ENCODE data around the gene MDC1. TPM values are rescaled to one million over a fixed set of nuclear protein-coding genes. Genes with fewer than 3 reads are reported as not detected.

MDC1 gene
- total RNA-seq, 2 donors from 2014 or later = 11.4 to 18.1 TPM

DNA sequence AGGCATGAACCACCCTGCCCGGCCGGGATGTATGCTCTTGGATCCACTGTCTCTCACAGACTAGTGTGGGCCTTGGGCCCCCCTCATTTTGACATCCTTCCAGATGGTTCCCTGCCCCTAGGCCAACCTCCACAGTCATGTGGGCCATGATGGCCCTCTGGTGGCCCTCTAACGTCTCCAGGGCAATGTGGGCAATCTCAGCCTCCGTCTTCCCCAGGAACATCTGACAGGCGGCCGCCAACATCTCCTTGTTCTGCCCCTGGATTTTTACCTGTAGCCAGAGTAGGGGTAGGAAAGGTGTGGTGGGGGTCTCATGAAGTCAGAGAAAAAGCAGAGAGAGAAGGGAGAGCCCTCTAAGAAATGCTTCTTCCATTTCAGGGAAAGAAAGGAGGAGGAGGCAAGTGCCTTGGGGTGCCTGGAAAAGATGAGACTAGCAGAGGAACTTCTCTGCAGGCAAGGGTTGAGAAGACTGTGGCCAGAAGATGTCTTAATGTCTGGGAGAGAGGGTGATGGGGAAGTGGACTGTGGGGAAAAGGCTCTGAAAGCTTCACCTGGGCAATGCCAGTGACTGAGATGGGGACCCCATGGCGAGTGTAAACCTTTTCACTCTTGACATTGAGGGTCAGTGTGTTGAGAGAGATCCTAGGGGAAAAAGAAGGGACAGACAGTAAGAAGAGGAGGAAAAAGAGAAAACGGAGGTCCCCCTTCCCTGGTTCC, 24.1 kb upstream of the MDC1 start:
- Histone ChIP-seq H3K27ac (peak overlapping the region in 3 of 4 donors; percentile 89 to 96 (median 93)), H3K36me3 (replicated peaks in 1 of 2; ENCODE audit: insufficient read depth in 1 of 2, low read depth in 2 of 2) (peaks cover 4% of the 10 kb centered on the region in 2 donors), H3K27me3 (no peaks in the 10 kb centered on the region), H3K4me3 (no peak overlapping the region), H3K9me3 (no peaks in the 10 kb centered on the region), H3K4me1 (peaks cover 50% of the 10 kb centered on the region)
- intact Hi-C loops (cut with DNase I) = no loop called here
- DNase-seq (no peak), ATAC-seq (no peak)
- WGBS, 2 donors = 68 to 69% methylated on average over 8 of the region's 8 CpGs
- TF ChIP-seq, protein P1, sequence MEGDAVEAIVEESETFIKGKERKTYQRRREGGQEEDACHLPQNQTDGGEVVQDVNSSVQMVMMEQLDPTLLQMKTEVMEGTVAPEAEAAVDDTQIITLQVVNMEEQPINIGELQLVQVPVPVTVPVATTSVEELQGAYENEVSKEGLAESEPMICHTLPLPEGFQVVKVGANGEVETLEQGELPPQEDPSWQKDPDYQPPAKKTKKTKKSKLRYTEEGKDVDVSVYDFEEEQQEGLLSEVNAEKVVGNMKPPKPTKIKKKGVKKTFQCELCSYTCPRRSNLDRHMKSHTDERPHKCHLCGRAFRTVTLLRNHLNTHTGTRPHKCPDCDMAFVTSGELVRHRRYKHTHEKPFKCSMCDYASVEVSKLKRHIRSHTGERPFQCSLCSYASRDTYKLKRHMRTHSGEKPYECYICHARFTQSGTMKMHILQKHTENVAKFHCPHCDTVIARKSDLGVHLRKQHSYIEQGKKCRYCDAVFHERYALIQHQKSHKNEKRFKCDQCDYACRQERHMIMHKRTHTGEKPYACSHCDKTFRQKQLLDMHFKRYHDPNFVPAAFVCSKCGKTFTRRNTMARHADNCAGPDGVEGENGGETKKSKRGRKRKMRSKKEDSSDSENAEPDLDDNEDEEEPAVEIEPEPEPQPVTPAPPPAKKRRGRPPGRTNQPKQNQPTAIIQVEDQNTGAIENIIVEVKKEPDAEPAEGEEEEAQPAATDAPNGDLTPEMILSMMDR (IDR thresholded peaks at IDR 0.05) = no peak
- TF ChIP-seq POLR2A (IDR thresholded peaks at IDR 0.05) = no peak

DNA sequence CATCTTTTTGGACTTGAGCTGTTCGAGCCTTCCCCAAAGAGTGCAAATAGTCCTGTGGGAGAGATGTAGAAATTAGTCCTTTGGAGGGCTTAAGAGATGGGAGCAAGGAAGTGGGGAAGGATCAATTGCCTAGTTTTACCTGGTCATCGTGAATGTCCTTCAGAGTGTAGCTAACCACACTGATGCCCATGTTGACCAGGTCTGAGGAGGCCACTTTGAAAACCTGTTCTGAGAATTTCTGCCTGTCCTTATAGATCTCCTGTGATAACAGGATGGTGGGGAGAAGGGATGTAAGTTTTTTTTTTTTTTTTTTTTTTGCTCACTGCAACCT, 23.4 kb upstream of the MDC1 start:
- WGBS, 2 donors = 78 to 85% methylated on average over 2 of the region's 2 CpGs
- intact Hi-C loops (cut with DNase I) = no loop called here
- Histone ChIP-seq H3K36me3 (replicated peaks in 1 of 2; ENCODE audit: insufficient read depth in 1 of 2, low read depth in 2 of 2) (peaks cover 4% of the 10 kb centered on the region in 2 donors), H3K27ac (peak overlapping the region in 2 of 4 donors; percentile 24 to 93), H3K27me3 (no peaks in the 10 kb centered on the region), H3K4me3 (no peak overlapping the region), H3K9me3 (no peaks in the 10 kb centered on the region), H3K4me1 (peaks cover 50% of the 10 kb centered on the region)
- no peak for DNase-seq
- TF ChIP-seq POLR2A (IDR thresholded peaks at IDR 0.05) = no peak
- TF ChIP-seq, protein P1 (IDR thresholded peaks at IDR 0.05) = no peak
- ATAC-seq = no peak

DNA sequence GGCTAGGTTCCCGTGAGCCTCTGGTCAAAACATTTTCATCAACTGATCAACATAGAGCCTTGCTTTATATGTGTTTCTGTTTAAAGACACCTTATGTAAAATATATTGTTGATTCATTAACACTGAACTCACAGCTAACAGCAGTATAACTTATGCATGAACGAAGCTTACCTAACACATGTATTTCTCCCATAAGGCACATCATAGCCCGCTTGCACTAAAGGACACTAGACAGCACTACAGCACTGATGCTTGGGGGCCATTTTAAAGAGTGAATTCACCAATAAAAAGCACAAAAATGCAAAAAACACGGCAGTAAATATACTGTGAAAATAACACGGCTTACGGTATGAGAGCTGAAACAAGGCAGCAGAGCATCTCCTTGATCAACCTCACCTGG, 21.5 kb upstream of the MDC1 start:
- Histone ChIP-seq H3K4me3 (no peak overlapping the region), H3K9me3 (no peaks in the 10 kb centered on the region), H3K4me1 (peaks cover 39% of the 10 kb centered on the region), H3K27ac (no peak overlapping the region), H3K27me3 (no peaks in the 10 kb centered on the region), H3K36me3 (replicated peaks in 1 of 2; ENCODE audit: insufficient read depth in 1 of 2, low read depth in 2 of 2) (peaks cover 4 to 9% of the 10 kb centered on the region in 2 donors)
- ATAC-seq = no peak
- intact Hi-C loops (cut with DNase I) = no loop called here
- WGBS, 2 donors = 76 to 79% methylated on average over 6 of the region's 6 CpGs
- TF ChIP-seq POLR2A (IDR thresholded peaks at IDR 0.05) = no peak
- TF ChIP-seq, protein P1 (IDR thresholded peaks at IDR 0.05) = no peak
- no peak for DNase-seq

DNA sequence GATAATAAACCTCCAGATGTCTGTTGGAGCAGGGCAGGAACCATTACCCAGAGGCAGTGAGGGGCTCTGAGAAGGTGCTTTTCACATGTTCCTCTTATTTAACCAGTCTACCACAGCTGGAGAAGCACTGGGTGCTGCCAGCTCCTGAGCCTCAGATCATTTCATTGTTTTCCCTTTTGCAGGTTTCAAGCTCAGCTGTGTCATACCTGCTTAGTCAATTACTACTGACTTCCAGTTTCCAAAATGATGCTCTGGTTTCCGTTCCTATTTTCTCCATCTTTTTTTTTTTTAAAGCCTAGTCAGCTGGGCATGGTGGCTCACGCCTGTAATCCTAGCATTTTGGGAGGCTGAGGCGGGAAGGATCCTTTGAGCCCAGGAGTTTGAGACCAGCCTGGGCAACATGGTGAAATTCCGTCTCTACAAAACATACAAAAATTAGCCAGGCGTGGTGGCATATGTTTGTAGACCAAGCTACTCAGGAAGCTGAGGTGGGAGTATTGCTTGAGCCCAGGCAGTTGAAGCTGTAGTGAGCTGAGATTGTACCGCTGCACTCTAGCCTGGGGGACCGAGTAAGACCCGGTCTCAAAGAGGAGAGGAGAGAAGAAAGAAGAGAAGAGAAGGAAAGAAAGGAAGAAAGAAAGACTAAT, 18.7 kb upstream of the MDC1 start:
- DNase-seq (no peak), ATAC-seq (no peak)
- intact Hi-C loops (cut with DNase I) = no loop called here
- no peak overlapping the region for H3K4me3 ChIP-seq
- no peak overlapping the region for H3K27ac ChIP-seq
- TF ChIP-seq, protein P1 (IDR thresholded peaks at IDR 0.05) = no peak
- TF ChIP-seq POLR2A (IDR thresholded peaks at IDR 0.05) = no peak
- peaks cover 31% of the 10 kb centered on the region for H3K4me1 ChIP-seq
- H3K27me3 ChIP-seq = no peaks in the 10 kb centered on the region
- H3K36me3 ChIP-seq (replicated peaks in 1 of 2; ENCODE audit: insufficient read depth in 1 of 2, low read depth in 2 of 2) = peaks cover 4 to 9% of the 10 kb centered on the region in 2 donors
- no peaks in the 10 kb centered on the region for H3K9me3 ChIP-seq
- WGBS, 2 donors = 84 to 91% methylated on average over 8 of the region's 8 CpGs

All from body of pancreas (tissue), 4 donors.